ENCODE data around the gene NDUFS3.

GRCh38 chr11:47591764-47592163 lies 12.9 kb downstream of the NDUFS3 start:
- TF ChIP-seq, protein P1, sequence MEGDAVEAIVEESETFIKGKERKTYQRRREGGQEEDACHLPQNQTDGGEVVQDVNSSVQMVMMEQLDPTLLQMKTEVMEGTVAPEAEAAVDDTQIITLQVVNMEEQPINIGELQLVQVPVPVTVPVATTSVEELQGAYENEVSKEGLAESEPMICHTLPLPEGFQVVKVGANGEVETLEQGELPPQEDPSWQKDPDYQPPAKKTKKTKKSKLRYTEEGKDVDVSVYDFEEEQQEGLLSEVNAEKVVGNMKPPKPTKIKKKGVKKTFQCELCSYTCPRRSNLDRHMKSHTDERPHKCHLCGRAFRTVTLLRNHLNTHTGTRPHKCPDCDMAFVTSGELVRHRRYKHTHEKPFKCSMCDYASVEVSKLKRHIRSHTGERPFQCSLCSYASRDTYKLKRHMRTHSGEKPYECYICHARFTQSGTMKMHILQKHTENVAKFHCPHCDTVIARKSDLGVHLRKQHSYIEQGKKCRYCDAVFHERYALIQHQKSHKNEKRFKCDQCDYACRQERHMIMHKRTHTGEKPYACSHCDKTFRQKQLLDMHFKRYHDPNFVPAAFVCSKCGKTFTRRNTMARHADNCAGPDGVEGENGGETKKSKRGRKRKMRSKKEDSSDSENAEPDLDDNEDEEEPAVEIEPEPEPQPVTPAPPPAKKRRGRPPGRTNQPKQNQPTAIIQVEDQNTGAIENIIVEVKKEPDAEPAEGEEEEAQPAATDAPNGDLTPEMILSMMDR (IDR thresholded peaks at IDR 0.05) = no peak
- TF ChIP-seq POLR2A (IDR thresholded peaks at IDR 0.05) = no peak
- no peak for TF ChIP-seq POLR2AphosphoS5 (IDR thresholded peaks at IDR 0.05)
